DMS79 (cell line): ENCODE results near the gene SIMC1.

Experiments used
- DNase-seq: peaks from one replicate; lab custom pipeline; 2025; lab: John Stamatoyannopoulos, UW

SIMC1 gene

DNA sequence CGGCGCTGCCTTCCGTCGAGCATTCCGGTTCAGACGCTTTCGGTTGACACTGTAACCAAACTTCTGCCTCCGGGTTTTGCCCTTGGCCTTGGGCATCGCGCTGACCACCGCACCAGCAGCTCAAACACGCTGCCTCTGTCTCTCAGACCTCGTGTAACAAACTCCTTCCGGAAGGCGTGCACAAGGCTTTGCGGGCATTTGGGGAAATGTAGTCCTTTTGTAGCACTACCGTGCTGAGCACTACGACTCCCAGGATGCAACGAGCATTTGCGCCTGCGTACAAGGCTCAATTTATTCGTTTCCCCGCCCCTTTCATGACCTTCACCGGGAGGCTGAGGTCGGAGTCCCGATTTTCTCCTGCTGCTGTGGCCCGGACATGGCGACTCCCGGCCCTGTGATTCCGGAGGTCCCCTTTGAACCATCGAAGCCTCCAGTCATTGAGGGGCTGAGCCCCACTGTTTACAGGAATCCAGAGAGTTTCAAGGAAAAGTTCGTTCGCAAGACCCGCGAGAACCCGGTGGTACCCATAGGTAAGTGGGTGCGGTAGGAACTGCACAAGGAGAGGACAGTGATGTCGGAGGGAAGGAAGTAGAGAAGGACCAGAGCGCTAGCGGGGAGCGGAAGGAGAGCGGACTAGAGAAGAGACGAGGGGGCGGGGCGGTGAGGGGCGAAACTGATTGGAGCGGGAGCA, 150.4 kb downstream of the SIMC1 start, which contains the start of the genes HIGD2A and NOP16:
HIGD2A (plus strand) TSS at position 308 of the 691 bp plus-strand sequence; CDS start at position 377, 69 bp downstream.
NOP16 (minus strand) TSS at position 155 of the 691 bp plus-strand sequence; CDS start at position 96, 59 bp downstream.
- DNase-seq = peak; percentile 84

DNA sequence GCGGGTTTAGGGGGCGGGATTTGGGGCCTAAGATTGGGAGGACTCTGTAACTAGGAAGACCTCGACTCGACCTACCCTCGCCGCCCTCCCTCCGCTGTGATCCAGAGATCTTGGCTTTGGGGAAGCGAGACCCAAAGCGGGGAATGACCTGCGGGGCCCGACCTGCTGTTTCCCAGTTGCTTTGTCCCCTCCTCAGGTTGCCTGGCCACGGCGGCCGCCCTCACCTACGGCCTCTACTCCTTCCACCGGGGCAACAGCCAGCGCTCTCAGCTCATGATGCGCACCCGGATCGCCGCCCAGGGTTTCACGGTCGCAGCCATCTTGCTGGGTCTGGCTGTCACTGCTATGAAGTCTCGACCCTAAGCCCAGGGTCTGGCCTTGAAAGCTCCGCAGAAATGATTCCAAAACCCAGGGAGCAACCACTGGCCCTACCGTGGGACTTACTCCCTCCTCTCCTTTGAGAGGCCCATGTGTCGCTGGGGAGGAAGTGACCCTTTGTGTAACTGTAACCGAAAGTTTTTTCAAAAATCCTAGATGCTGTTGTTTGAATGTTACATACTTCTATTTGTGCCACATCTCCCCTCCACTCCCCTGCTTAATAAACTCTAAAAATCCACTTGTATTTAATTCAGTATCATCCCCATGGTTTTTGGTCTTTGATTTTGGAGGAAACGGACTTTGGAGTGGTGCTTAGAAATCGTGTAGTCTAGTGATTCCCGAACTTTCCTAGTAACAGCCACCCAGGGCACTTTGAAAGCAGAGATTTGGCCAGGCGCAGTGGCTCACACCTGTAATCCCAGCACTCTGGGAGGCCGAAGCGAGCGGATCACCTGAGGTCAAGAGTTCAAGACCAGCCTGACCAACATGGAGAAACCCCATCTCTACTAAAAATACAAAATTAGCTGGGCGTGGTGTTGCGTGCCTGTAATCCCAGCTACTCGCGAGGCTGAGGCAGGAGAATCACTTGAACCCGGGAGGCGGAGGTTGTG, 151.2 kb downstream of the SIMC1 start:
- no peak for DNase-seq

DNA sequence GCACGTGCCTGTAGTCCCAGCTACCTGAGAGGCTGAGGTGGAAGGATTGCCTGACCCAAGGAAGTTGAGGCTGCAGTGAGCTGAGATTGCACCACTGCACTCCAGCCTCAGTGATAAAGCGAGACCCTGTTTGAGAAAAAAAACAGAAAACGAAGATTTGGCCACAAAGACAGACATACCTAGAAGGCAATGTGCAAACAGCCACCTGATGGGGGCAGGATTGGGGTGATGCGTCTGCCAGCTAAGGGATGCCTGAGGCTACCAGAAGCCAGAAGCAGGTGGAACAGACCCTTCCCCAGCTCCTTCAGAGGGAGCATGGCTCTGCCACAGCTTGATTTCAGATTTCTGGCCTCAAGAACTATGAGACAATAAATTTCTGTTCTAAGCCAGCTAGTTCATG, 153.3 kb downstream of the SIMC1 start:
- DNase-seq = no peak

DNA sequence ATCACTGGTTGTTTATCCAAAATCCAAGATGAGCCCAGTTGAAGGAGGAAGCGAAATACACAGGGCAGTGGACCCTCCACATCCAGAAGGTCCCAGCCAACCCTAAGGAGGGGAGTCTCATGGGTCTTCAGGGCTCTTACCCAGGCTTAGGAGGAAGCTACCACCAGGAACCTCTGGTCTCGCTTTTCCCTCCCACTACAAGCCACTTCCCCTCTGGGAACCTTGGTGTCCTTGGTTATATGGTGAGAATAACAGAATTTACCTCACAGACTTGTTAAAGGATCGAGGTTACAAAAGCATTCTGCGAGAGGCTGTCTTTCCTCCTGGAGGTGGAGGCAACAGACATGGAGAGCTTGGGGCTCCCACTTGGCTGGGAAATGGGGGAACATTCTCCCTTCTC, 153.8 kb downstream of the SIMC1 start:
- DNase-seq = no peak

DNA sequence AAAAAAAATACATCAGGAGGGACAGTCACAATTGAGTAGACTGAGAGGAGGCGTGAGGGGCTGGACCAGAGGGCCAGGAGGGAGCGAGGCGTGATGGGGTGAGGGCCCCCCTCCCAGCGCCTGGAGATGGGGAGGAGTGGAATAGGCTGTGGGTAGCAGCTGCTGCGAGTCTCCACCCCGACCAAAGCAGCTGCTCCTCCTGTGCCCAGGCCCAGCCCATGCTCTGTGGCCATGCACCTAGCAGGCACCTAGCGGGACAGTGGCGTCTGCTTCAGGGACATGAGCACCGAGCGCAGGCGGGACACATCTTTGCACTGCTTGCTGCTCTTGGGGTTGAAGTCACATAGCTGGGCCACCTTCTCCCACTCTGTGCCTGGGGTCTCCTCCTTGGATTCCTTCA, 154.3 kb downstream of the SIMC1 start:
- no peak for DNase-seq

DNA sequence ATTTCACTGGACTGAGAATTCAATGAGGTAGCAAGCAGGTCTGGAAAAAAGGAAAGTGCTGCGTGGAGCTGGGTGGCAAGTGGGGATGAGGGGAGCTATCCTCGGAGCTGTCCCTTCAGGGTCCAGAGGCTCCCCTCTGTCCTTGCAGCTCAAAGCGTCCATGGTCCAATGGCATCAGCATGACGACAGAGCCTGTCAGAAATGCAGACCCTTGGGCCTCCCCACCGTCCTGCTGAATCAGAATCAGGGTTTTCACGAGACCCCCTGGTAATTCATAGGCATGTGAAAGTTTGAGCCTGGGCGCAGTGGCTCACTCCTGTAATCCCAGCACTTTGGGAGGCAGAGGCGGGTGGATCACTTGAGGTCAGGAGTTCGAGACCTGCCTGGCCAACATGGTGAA, 155.9 kb downstream of the SIMC1 start:
- no peak for DNase-seq

DNA sequence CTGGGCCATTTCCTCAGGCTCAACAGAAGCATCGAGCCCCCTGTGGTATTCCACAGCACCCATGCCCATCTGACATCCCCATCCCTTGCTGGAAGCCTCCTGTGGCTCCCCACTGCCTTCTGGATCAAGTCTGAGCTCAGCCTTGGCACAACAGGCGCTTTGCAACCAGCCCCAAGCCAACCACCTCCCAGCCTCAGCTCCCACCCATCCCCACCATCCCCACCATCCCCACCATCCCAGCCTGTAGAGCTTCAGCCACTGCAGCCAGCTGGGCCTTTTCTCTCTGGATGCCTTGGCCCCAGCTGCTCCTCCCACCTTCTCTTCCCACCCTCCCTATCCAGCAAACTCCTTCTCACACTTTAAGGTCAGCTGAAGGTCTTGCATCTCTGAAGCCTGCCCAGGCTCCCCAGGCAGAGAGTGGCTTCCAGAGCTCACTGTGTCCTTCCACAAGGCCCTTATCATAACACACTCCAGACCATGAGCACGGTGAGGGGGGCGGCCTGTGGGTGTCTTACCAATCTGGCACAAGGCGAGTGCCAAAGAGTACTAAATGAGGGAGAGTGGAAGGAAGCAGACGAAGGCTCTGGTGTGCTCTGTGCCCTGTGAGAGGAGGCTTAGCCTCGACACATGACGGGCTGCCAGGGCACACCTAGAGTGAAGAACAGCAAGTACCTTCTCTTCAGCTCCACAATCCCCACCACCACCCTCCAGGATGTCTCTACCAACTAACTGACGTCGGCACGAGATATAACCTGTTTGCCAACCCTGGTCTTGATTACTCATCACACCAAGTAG, 156.9 kb downstream of the SIMC1 start:
- no peak for DNase-seq
